ENCODE data around the gene DRC7.

- TF ChIP-seq, protein P1, sequence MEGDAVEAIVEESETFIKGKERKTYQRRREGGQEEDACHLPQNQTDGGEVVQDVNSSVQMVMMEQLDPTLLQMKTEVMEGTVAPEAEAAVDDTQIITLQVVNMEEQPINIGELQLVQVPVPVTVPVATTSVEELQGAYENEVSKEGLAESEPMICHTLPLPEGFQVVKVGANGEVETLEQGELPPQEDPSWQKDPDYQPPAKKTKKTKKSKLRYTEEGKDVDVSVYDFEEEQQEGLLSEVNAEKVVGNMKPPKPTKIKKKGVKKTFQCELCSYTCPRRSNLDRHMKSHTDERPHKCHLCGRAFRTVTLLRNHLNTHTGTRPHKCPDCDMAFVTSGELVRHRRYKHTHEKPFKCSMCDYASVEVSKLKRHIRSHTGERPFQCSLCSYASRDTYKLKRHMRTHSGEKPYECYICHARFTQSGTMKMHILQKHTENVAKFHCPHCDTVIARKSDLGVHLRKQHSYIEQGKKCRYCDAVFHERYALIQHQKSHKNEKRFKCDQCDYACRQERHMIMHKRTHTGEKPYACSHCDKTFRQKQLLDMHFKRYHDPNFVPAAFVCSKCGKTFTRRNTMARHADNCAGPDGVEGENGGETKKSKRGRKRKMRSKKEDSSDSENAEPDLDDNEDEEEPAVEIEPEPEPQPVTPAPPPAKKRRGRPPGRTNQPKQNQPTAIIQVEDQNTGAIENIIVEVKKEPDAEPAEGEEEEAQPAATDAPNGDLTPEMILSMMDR (IDR thresholded peaks at IDR 0.05) = no peak
- TF ChIP-seq POLR2AphosphoS5 (IDR thresholded peaks at IDR 0.05) (peak in 1 of 4 donors; percentile 40), EP300 (IDR thresholded peaks at IDR 0.05) (no peak)
Observed at GRCh38 chr16:57645691-57646387, 48.8 kb upstream of the DRC7 start.
